Pancreas (tissue), 10 donors: ENCODE results near the gene RNASE13. TPM values are rescaled to one million over a fixed set of nuclear protein-coding genes. Genes with fewer than 3 reads are reported as not detected.

Experiments
- ATAC-seq, 4 donors: fragments of 200-7000 bp; cut with Tn5 transposase; one replicate each; pipeline versions ENCODE4 v1.8.0 to v1.9.1; 2020; ENCODE audit warnings: mild to moderate bottlenecking in 4 of 4, moderate library complexity in 4 of 4
- DNase-seq, 6 donors: peaks; one replicate each; pipeline ENCODE4 v3.0.0-alpha.2; 2020
- FAIRE-seq: peaks from 2 replicates; lab custom pipeline; 2012; peaks lifted over from hg19 to GRCh38; lab: Jason Lieb, UNC
- H3K27ac ChIP-seq, 4 donors: fragments of 200-600 bp; sonication (generic); 1 replicate in 3 of 4; 2 replicates in 1 of 4; pipeline versions ENCODE4 v1.5.0 to v1.8.0; 2020
- H3K27me3 ChIP-seq, 4 donors: fragments of 200-600 bp; one replicate each; pipeline ENCODE4 v1.8.0; 2021
- H3K36me3 ChIP-seq, 3 donors: fragments of 200-600 bp; sonication (generic) in 1 of 3; one replicate each; pipeline versions ENCODE4 v1.5.0 to v1.8.0; 2020 to 2021
- H3K4me1 ChIP-seq, 3 donors: fragments of 200-600 bp; one replicate each; pipeline ENCODE4 v1.8.0; 2021
- H3K4me3 ChIP-seq, 4 donors: fragments of 200-600 bp; sonication (generic) in 2 of 4; one replicate each; pipeline versions ENCODE4 v1.5.0 to v1.8.0; 2020 to 2021
- H3K9me3 ChIP-seq, 4 donors: fragments of 200-600 bp; one replicate each; pipeline ENCODE4 v1.8.0; 2021
- CTCF ChIP-seq, 4 donors: fragments of 200-600 bp; sonication (generic) in 3 of 4; IDR thresholded peaks; one replicate each; pipeline versions ENCODE4 v1.5.0 to v1.8.0; 2021; ENCODE audit warnings: antibody characterized with exemption in 4 of 4
- WGBS, 2 donors: extraction: QIAGEN DNeasy Blood & Tissue Kit; methylation state at CpG; one replicate each; pipeline ENCODE4 v1.1.7; 2013; 5-methylcytosine and 5-hydroxymethylcytosine counted together
- intact Hi-C, 3 donors: fragments of 100-400 bp; cut with DNase I; formaldehyde crosslinking; loops; one replicate each; pipeline versions ENCODE4 v1.11.1 to v1.14.2; 2022
- polyA plus RNA-seq, 2 donors: library from polyadenylated mRNA; stranded (reverse); fragments of 200-250 nt; gene quantifications; one replicate each; pipeline ENCODE4 v1.2.3, GENCODE V29; 2013
- total RNA-seq, 6 donors: library from RNA; stranded (reverse); fragmentation: NEBNext Ultra II Directional in 4 of 6; extraction: Animal tissue kit (Norgen Biotek cat#: 25700) in 4 of 6; gene quantifications; one replicate each; pipeline versions ENCODE4 v1.2.1 to v1.2.4, GENCODE V29; 2021 to 2023
- donor health status: healthy with polysubstance abuse.
- donor health status: DM: no; HTN: no; CAD: no; lungs with moderate emphysema.
- donor health status: DM: no; HTN: no; CAD: no.
- donor health status: control.
- donor health status: control.
- donor health status: Bipolar disorder and iron deficiency.
- donor health status: DM: yes; HTN: yes; CAD: no.
- donor health status: DM: no; HTN: no; CAD: no.
- donor health status: DM: no; HTN: no; CAD: no.
- donor health status: DM: yes; HTN: yes; CAD: no.

The RNASE13 gene
- total and polyA plus RNA-seq, 8 donors: 0.08 to 0.23 (median 0.13) TPM; not detected in 4

GRCh38 chr14:21023174-21023573 lies 11.4 kb downstream of the RNASE13 start:
- Histone ChIP-seq H3K9me3 (no peaks in the 10 kb centered on the region), H3K27me3 (no peaks in the 10 kb centered on the region), H3K36me3 (peaks cover 0 to 17% (median 0%) of the 10 kb centered on the region in 3 donors), H3K4me1 (peaks cover 0 to 5% (median 3%) of the 10 kb centered on the region in 3 donors), H3K27ac (no peak overlapping the region), H3K4me3 (peak overlapping the region in 2 of 4 donors; percentile 75 to 95)
- no peak for TF ChIP-seq CTCF (IDR thresholded peaks at IDR 0.05)
- no peak for FAIRE-seq
- WGBS, 2 donors: 58 to 65% methylated on average over 7 of the region's 7 CpGs
- no peak for DNase-seq
- intact Hi-C loops: loop anchor here in 1 of 3 donors (5.0 kb wide), 1 partner anchor 69 kb away; no protein-coding TSS in a partner anchor
- no peak for ATAC-seq

GRCh38 chr14:21022686-21023085 lies 11.9 kb downstream of the RNASE13 start:
- FAIRE-seq (no peak), ATAC-seq (no peak), DNase-seq (no peak)
- Histone ChIP-seq H3K36me3 (peaks cover 0 to 22% (median 0%) of the 10 kb centered on the region in 3 donors), H3K9me3 (no peaks in the 10 kb centered on the region), H3K27me3 (no peaks in the 10 kb centered on the region), H3K4me1 (peaks cover 0 to 5% (median 3%) of the 10 kb centered on the region in 3 donors), H3K4me3 (no peak overlapping the region), H3K27ac (no peak overlapping the region)
- WGBS, 2 donors: 73 to 81% methylated on average over 5 of the region's 5 CpGs
- intact Hi-C loops: loop anchor here in 1 of 3 donors (5.0 kb wide), 1 partner anchor 70 kb away; no protein-coding TSS in a partner anchor
- TF ChIP-seq CTCF (IDR thresholded peaks at IDR 0.05): no peak

- intact Hi-C loops: loop anchor here in 1 of 3 donors (5.0 kb wide), 1 partner anchor 71 kb away; no protein-coding TSS in a partner anchor
- no peak overlapping the region for H3K4me3 ChIP-seq
- peaks cover 0 to 5% (median 3%) of the 10 kb centered on the region in 3 donors for H3K4me1 ChIP-seq
- H3K9me3 ChIP-seq: no peaks in the 10 kb centered on the region
- TF ChIP-seq CTCF (IDR thresholded peaks at IDR 0.05): no peak
- DNase-seq (no peak), ATAC-seq (no peak), FAIRE-seq (no peak)
- no peak overlapping the region for H3K27ac ChIP-seq
- H3K36me3 ChIP-seq: peaks cover 0 to 26% (median 0%) of the 10 kb centered on the region in 3 donors
- H3K27me3 ChIP-seq: no peaks in the 10 kb centered on the region
- 76 to 82% methylated on average over 5 of the region's 5 CpGs for WGBS, 2 donors
Observed at GRCh38 chr14:21020977-21021545, 13.5 kb downstream of the RNASE13 start.

GRCh38 chr14:21019366-21019765 lies 15.2 kb downstream of the RNASE13 start:
- WGBS, 2 donors: 64 to 79% methylated on average over 1 of the region's 1 CpG
- H3K9me3 ChIP-seq: no peaks in the 10 kb centered on the region
- no peak for DNase-seq
- no peaks in the 10 kb centered on the region for H3K27me3 ChIP-seq
- TF ChIP-seq CTCF (IDR thresholded peaks at IDR 0.05): no peak
- no peak overlapping the region for H3K27ac ChIP-seq
- no peak overlapping the region for H3K4me3 ChIP-seq
- ATAC-seq: no peak
- no peak for FAIRE-seq
- intact Hi-C loops: loop anchor here in 1 of 3 donors (5.0 kb wide), 1 partner anchor 73 kb away; no protein-coding TSS in a partner anchor
- H3K36me3 ChIP-seq: peaks cover 0 to 26% (median 0%) of the 10 kb centered on the region in 3 donors
- H3K4me1 ChIP-seq: peaks cover 0 to 5% (median 3%) of the 10 kb centered on the region in 3 donors

- peaks cover 0 to 26% (median 0%) of the 10 kb centered on the region in 3 donors for H3K36me3 ChIP-seq
- H3K4me3 ChIP-seq: no peak overlapping the region
- TF ChIP-seq CTCF (IDR thresholded peaks at IDR 0.05): no peak
- no peaks in the 10 kb centered on the region for H3K27me3 ChIP-seq
- H3K9me3 ChIP-seq: no peaks in the 10 kb centered on the region
- DNase-seq (no peak), ATAC-seq (no peak), FAIRE-seq (no peak)
- peaks cover 0 to 3% (median 1%) of the 10 kb centered on the region in 3 donors for H3K4me1 ChIP-seq
- no peak overlapping the region for H3K27ac ChIP-seq
- intact Hi-C loops: loop anchor here in 1 of 3 donors (5.0 kb wide), 1 partner anchor 74 kb away; no protein-coding TSS in a partner anchor
- 93 to 96% methylated on average over 3 of the region's 3 CpGs for WGBS, 2 donors
Observed at GRCh38 chr14:21018781-21019180, 15.8 kb downstream of the RNASE13 start.
